ENCODE results near the gene DNER.

Gene DNER

DNA sequence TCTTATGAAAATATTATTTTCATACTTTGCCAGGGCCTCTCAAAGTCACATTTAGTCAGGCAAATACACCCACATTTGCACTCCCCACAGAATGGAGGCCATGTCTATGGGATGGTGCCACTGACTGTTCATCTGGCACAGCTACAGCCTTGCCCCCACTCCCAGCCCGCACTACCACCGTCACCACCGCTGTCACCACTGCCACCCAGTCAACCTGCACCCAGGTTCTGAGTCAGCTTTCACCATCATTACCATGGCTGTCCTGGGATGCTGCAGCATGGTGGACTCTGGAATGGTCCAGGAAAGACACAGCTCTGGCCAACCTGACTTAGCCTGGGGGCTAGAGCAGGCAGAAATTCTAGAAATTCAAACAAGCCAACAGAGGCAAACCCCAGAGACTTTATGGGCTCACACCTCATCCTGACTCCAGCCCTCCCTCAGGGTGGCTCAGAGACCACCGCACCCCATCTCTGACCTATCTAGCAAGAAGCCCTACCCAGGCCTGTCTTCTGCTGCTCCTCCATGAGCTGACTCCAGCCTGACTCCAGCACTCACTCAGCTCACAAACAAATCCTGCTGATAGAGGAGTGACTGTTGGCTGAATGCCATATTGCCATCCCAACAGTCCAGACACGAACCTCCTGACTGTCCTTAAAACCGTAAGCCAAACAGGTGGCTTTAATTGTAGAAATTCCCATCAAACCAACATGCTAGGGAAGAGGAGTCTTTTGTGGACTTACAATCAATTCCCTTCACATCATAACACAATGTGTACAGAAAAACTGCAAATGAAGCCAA, 28.0 kb downstream of the DNER start:
- POLR2A ChIA-PET = no interaction called here
- TF ChIP-seq, protein P1, sequence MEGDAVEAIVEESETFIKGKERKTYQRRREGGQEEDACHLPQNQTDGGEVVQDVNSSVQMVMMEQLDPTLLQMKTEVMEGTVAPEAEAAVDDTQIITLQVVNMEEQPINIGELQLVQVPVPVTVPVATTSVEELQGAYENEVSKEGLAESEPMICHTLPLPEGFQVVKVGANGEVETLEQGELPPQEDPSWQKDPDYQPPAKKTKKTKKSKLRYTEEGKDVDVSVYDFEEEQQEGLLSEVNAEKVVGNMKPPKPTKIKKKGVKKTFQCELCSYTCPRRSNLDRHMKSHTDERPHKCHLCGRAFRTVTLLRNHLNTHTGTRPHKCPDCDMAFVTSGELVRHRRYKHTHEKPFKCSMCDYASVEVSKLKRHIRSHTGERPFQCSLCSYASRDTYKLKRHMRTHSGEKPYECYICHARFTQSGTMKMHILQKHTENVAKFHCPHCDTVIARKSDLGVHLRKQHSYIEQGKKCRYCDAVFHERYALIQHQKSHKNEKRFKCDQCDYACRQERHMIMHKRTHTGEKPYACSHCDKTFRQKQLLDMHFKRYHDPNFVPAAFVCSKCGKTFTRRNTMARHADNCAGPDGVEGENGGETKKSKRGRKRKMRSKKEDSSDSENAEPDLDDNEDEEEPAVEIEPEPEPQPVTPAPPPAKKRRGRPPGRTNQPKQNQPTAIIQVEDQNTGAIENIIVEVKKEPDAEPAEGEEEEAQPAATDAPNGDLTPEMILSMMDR (IDR thresholded peaks at IDR 0.05; ENCODE audit: control extremely low read depth, extremely low read depth, low read depth, missing control alignments) = no peak
- CTCF ChIA-PET = interaction anchor here (1.5 to 1.6 kb wide), 2 partner anchors 9 to 14 kb away, joined by 4 to 5 read pairs; no protein-coding TSS in a partner anchor
- no peak for DNase-seq (ENCODE audit: extremely low spot score)

DNA sequence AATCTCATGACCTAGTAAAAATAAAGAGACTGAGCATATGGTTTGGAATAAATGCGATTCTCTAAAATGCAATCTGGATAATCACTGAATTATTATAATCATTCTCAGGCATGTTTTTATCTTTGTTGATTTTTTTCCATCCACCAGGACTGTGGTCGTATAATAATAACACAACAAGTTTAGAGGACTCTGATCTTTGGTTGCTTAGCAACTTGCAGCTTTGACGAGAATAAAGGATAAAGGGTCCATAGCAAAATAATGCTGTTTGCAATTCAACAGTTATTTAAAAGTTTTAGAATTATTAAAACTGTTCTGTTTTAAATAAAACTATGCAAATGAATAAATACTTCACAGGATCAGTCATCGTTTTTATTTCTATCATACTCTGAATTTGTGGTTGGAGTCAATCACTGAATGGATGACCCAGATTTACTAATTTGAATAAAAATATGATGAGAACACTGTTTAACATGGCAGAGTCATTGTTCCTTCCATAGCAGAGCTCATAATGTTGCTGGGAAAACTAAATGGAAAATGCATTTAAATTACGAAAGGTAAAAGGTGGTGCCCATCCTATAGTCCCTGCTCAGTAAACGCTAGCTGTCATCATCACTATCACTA, 29.3 kb downstream of the DNER start:
- ChIA-PET CTCF (interaction anchor here (1.6 kb wide), 1 partner anchor 14 kb away, joined by 4 read pairs; no protein-coding TSS in a partner anchor), POLR2A (no interaction called here)
- DNase-seq (ENCODE audit: extremely low spot score) = no peak
- TF ChIP-seq, protein P1 (IDR thresholded peaks at IDR 0.05; ENCODE audit: control extremely low read depth, extremely low read depth, low read depth, missing control alignments) = no peak

DNA sequence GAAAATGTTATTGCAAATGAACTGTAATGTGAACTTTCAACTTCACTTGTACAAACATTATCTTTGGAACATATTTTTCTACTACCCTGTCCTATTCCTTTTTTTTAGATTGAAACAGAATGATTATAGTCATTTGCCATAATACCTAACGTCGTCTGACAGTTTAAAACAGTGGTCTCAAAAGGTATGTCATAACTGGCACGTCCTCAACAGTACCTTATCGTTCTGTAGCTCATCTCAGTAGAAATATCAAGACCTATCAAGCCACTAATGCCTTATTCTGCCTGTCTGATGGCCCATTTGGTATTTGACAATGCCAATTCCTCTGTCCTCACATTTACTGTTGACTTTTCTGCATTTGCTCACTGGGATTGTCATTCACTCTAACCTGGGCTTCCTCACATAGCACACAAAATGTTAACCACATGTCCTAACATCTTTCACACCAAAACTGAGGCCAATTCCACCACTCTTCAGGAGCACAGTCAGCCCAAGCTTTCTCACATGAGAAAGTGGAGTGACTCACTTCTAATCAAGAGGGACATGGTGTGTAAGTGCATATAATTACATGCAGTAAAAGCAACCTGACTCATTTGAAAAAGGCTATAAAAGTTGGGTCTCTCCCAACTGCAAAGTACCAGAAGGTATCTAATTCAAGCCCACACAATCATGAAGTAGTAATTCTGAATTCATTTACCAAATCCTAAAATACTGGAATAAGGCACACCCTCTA, 34.8 kb downstream of the DNER start:
- CTCF ChIA-PET = no interaction called here
- POLR2A ChIA-PET = no interaction called here
- no peak for DNase-seq (ENCODE audit: extremely low spot score)
- TF ChIP-seq, protein P1 (IDR thresholded peaks at IDR 0.05; ENCODE audit: control extremely low read depth, extremely low read depth, low read depth, missing control alignments) = no peak

DNA sequence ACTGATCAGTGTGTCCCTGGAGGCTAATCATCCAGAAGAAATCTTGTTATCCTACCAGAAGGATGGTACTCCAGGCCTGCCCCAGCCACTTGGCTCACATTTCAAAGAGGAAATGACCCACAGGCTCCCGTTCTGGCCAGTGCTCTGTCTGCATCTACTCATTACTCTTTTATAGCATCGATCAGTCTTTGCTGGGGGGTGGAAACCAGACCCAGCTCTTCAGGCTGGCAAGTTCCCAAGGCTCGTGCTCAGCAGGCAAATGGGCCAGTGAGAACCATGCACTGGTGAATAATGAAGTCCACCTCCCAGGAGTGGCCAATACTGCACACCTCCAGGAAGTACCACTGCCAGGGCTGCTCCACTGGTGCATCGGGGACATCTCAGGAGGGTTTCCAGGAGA, 38.8 kb downstream of the DNER start:
- ChIA-PET CTCF (no interaction called here), POLR2A (no interaction called here)
- no peak for DNase-seq (ENCODE audit: extremely low spot score)
- TF ChIP-seq, protein P1 (IDR thresholded peaks at IDR 0.05; ENCODE audit: control extremely low read depth, extremely low read depth, low read depth, missing control alignments) = no peak

DNA sequence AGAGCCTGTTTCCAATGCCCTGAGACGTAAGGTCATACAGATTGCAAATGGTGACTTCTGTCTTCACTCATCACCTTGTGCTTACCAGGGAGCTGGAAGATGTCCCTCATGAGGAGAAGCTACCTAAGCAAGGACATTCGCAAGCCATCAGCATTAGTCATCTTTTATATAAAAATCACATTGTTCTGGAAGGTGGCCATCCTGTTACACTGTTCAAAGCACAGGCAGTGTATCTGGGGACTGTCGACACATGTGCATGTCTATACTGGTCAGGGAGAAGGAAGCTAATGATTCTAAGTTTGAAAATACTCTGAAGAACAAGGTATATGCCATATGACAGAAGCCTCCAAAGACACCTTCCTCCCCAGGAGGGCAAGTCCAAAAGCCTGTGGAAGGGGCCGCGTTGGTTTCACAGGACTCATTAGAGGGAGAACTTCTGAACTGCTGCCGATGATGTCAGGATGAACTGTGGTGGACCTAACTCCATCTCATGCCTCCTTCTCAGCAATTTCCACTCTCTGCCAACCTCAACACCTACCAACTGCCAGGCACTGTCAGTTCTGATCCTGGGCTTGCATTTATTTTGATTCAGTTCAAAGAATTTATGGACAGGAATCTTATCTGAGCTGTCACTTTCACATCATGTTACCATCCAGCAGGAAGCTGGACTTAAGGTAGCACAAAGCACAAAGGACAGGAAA, 39.4 kb downstream of the DNER start:
- TF ChIP-seq, protein P1 (IDR thresholded peaks at IDR 0.05; ENCODE audit: control extremely low read depth, extremely low read depth, low read depth, missing control alignments) = no peak
- ChIA-PET POLR2A (no interaction called here), CTCF (interaction anchor here (0.8 kb wide), 1 partner anchor 17 kb away, joined by 3 read pairs; no protein-coding TSS in a partner anchor)
- no peak for DNase-seq (ENCODE audit: extremely low spot score)

DNA sequence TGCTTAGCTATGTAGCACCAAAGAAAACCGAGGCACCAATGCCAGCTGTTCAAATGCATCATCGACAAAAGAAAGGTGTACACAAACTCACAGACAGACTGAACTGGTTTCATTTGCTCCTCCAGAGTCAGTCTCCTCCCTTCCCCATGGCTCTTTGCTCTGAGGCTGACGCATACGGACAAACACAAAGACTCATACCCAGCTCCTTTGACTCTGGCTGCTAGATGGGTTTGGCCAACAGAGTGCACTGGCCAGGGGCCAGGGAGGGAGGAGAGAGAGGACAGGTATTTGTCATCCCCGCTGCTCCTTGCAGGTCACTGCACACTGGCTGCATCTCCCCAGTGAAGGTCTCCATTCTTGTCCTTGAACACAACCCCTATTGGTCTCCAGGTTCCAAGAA, 40.7 kb downstream of the DNER start:
- TF ChIP-seq, protein P1 (IDR thresholded peaks at IDR 0.05; ENCODE audit: control extremely low read depth, extremely low read depth, low read depth, missing control alignments) = no peak
- no peak for DNase-seq (ENCODE audit: extremely low spot score)
- CTCF ChIA-PET = interaction anchor here (1.0 kb wide), 1 partner anchor 24 kb away, joined by 4 read pairs; no protein-coding TSS in a partner anchor
- POLR2A ChIA-PET = no interaction called here
